Stimulated activated naive CD8-positive, alpha-beta T cell treated with anti-CD3 and anti-CD28 coated beads, Interleukin-15, Interleukin-2, amounts not matched to agents 100 ng/mL and 50 ng/mL, for 24 hours (primary cell): ENCODE results near the gene TAPBP.
A peak's percentile ranks its signal among the peaks of the same experiment; 100 is the strongest.
"Not testable (repeated sequence)": the region's sequence is repeated elsewhere in the genome, so short reads cannot be mapped to it uniquely, and the experiment has no call there.

Source experiments
- H3K27ac Mint-ChIP-seq: one replicate; pipeline ENCODE4 v1.8.0; 2021; ENCODE audit warnings: mild to moderate bottlenecking, mixed read lengths
- H3K27me3 Mint-ChIP-seq: one replicate; pipeline ENCODE4 v1.8.0; 2021; ENCODE audit warnings: mixed read lengths
- H3K36me3 Mint-ChIP-seq: one replicate; pipeline ENCODE4 v1.8.0; 2021; ENCODE audit warnings: low read depth, mixed read lengths
- H3K4me1 Mint-ChIP-seq: one replicate; pipeline ENCODE4 v1.8.0; 2021; ENCODE audit warnings: low read depth, mixed read lengths
- H3K4me3 Mint-ChIP-seq: one replicate; pipeline ENCODE4 v1.8.0; 2021; ENCODE audit warnings: mild to moderate bottlenecking, mixed read lengths
- H3K9me3 Mint-ChIP-seq: one replicate; pipeline ENCODE4 v1.8.0; 2021; ENCODE audit warnings: mixed read lengths

TAPBP gene

DNA sequence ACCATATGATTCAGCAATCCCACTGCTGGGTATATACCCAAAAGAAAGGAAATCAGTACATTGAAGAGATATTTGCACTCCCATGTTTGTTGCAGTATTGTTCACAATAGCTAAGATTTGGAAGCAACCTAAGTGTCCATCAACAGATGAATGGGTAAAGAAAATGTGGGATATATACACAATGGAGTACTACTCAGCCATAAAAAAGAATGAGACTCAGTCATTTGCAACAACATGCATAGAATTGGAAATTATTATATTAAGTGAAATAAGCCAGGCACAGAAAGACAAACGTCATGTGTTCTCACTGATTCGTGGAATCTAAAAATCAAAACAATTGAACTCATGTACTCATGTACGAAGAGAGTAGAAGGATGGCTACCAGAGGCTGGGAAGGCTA lies 51.4 kb downstream of the TAPBP start:
- H3K4me3 Mint-ChIP-seq, H3K27ac Mint-ChIP-seq, H3K9me3 Mint-ChIP-seq, H3K27me3 Mint-ChIP-seq, H3K4me1 Mint-ChIP-seq: not testable (repeated sequence)
- peaks cover 61% of the 10 kb centered on the region for H3K36me3 Mint-ChIP-seq

GRCh38 chr6:33259032-33259431 lies 54.8 kb downstream of the TAPBP start:
- Mint-ChIP-seq H3K27me3 (no peaks in the 10 kb centered on the region), H3K4me3 (no peak overlapping the region), H3K27ac (no peak overlapping the region), H3K9me3 (no peaks in the 10 kb centered on the region), H3K4me1 (no peaks in the 10 kb centered on the region), H3K36me3 (peaks cover 47% of the 10 kb centered on the region)

- Mint-ChIP-seq H3K36me3 (peaks cover 49% of the 10 kb centered on the region), H3K27ac (no peak overlapping the region), H3K9me3 (no peaks in the 10 kb centered on the region), H3K27me3 (no peaks in the 10 kb centered on the region), H3K4me3 (no peak overlapping the region), H3K4me1 (peaks cover 26% of the 10 kb centered on the region)
Observed at GRCh38 chr6:33254591-33254990, 59.3 kb downstream of the TAPBP start.

- peaks cover 41% of the 10 kb centered on the region for H3K4me1 Mint-ChIP-seq
- H3K4me3 Mint-ChIP-seq, result no peak overlapping the region
- H3K27ac Mint-ChIP-seq, result peak overlapping the region; percentile 29
- peaks cover 39% of the 10 kb centered on the region for H3K36me3 Mint-ChIP-seq
- H3K27me3 Mint-ChIP-seq, result no peaks in the 10 kb centered on the region
- no peaks in the 10 kb centered on the region for H3K9me3 Mint-ChIP-seq
Observed at GRCh38 chr6:33252759-33253158, 61.1 kb downstream of the TAPBP start.

- Mint-ChIP-seq H3K27ac (peak overlapping the region; percentile 88), H3K27me3 (peaks cover 3% of the 10 kb centered on the region), H3K9me3 (no peaks in the 10 kb centered on the region), H3K4me1 (peaks cover 41% of the 10 kb centered on the region), H3K36me3 (peaks cover 37% of the 10 kb centered on the region), H3K4me3 (peak overlapping the region; percentile 11)
Observed at GRCh38 chr6:33251395-33252012, 62.4 kb downstream of the TAPBP start.

GRCh38 chr6:33250731-33251130 lies 63.1 kb downstream of the TAPBP start:
- Mint-ChIP-seq H3K9me3 (no peaks in the 10 kb centered on the region), H3K4me1 (peaks cover 41% of the 10 kb centered on the region), H3K4me3 (peak overlapping the region; percentile 89), H3K27me3 (peaks cover 4% of the 10 kb centered on the region), H3K27ac (peak overlapping the region; percentile 88), H3K36me3 (peaks cover 35% of the 10 kb centered on the region)

GRCh38 chr6:33249732-33250630 lies 63.9 kb downstream of the TAPBP start:
- Mint-ChIP-seq H3K27ac (peak overlapping the region; percentile 88), H3K4me3 (peak overlapping the region; percentile 89), H3K27me3 (peaks cover 4% of the 10 kb centered on the region), H3K4me1 (peaks cover 41% of the 10 kb centered on the region), H3K9me3 (no peaks in the 10 kb centered on the region), H3K36me3 (peaks cover 31% of the 10 kb centered on the region)
